A549 (cell line): Measurements from ENCODE around the gene BCL2L1. TPM values are rescaled to one million over a fixed set of nuclear protein-coding genes. Genes with fewer than 3 reads are reported as not detected.

Source experiments
- BHLHE40 ChIP-seq: IDR thresholded peaks from 2 replicates; pipeline ENCODE4 v1.6.1; 2012; ENCODE audit warnings: low read depth, low read length, inconsistent platforms
- CHD2 ChIP-seq: fragments of 150-350 bp; IDR thresholded peaks from 2 replicates; pipeline ENCODE4 v1.6.1; 2014; ENCODE audit warnings: low read length; ENCODE audit not compliant: partially characterized antibody
- CHD4 ChIP-seq: fragments of 200-600 bp; sonication (generic); IDR thresholded peaks from 2 replicates; pipeline ENCODE4 v1.6.1; 2016; ENCODE audit warnings: antibody characterized with exemption, mild to moderate bottlenecking, borderline replicate concordance
- EHMT2 ChIP-seq: fragments of 200-600 bp; sonication (generic); IDR thresholded peaks from 2 replicates; pipeline ENCODE4 v1.6.1; 2016; ENCODE audit warnings: antibody characterized with exemption, low read depth, mild to moderate bottlenecking, moderate library complexity
- ESRRA ChIP-seq: fragments of 150-350 bp; IDR thresholded peaks from 2 replicates; pipeline ENCODE4 v1.6.1; 2014; ENCODE audit warnings: mild to moderate bottlenecking, low read length, borderline replicate concordance
- FOSB ChIP-seq: fragments of 250-450 bp; sonication (Bioruptor Pico); IDR thresholded peaks from 2 replicates; pipeline ENCODE4 v1.5.0; 2020; ENCODE audit warnings: mild to moderate bottlenecking, moderate library complexity
- FOSL2 ChIP-seq, 2 experiments: fragments of 450-650 bp in 1 of 2; fragments of >200 bp in 1 of 2; sonication (Bioruptor Twin) in 1 of 2; formaldehyde crosslinking; IDR thresholded peaks; 2 replicates each; pipeline versions ENCODE4 v1.5.0 to v1.6.1; 2016 to 2020; ENCODE audit warnings: mild to moderate bottlenecking in 1 of 2, moderate library complexity in 1 of 2
- GATA3 ChIP-seq: IDR thresholded peaks from 2 replicates; pipeline ENCODE4 v1.6.1; 2012; ENCODE audit warnings: borderline replicate concordance
- HOXB5 ChIP-seq: fragments of 250-450 bp; sonication (Bioruptor Pico); IDR thresholded peaks from 2 replicates; pipeline ENCODE4 v1.5.0; 2020; ENCODE audit warnings: mild to moderate bottlenecking, moderate library complexity
- JUN ChIP-seq, 2 experiments: fragments of >200 bp; sonication (Bioruptor Twin); formaldehyde crosslinking; IDR thresholded peaks; 2 replicates in 1 of 2; 3 replicates in 1 of 2; pipeline ENCODE4 v1.6.1; 2016 to 2017
- KDM5A ChIP-seq: fragments of 200-600 bp; sonication (generic); IDR thresholded peaks from 2 replicates; pipeline ENCODE4 v1.6.1; 2016; ENCODE audit warnings: antibody characterized with exemption, mild to moderate bottlenecking
- MAZ ChIP-seq: fragments of 150-350 bp; IDR thresholded peaks from 2 replicates; pipeline ENCODE4 v1.6.1; 2014; ENCODE audit warnings: antibody characterized with exemption, low read depth, low read length, borderline replicate concordance
- NPAS2 ChIP-seq: fragments of 250-450 bp; sonication (Bioruptor Pico); IDR thresholded peaks from 2 replicates; pipeline ENCODE4 v1.8.0; 2022; ENCODE audit warnings: mild to moderate bottlenecking, moderate library complexity, borderline replicate concordance
- POLR2A ChIP-seq: IDR thresholded peaks from 2 replicates; pipeline ENCODE4 v1.6.1; 2012; ENCODE audit warnings: mild to moderate bottlenecking, low read length
- POLR2AphosphoS2 ChIP-seq: conservative IDR thresholded peaks from 2 replicates; pipeline ENCODE4 v1.6.1; 2012; ENCODE audit warnings: low read length, improper control_type of control experiment, inconsistent platforms
- RAD21 ChIP-seq, 2 experiments: fragments of >200 bp in 1 of 2; sonication (Bioruptor Twin) in 1 of 2; formaldehyde crosslinking in 1 of 2; IDR thresholded peaks in 1 of 2; conservative IDR thresholded peaks in 1 of 2; 2 replicates in 1 of 2; 3 replicates in 1 of 2; pipeline ENCODE4 v1.6.1; 2012 to 2018; ENCODE audit warnings: inconsistent platforms in 1 of 2
- RFX5 ChIP-seq: fragments of 450-650 bp; IDR thresholded peaks from 2 replicates; pipeline ENCODE4 v1.7.1; 2014; ENCODE audit warnings: antibody characterized with exemption, mild to moderate bottlenecking, moderate library complexity
- RNF2 ChIP-seq: fragments of 200-600 bp; sonication (generic); IDR thresholded peaks from 2 replicates; pipeline ENCODE4 v1.6.1; 2016; ENCODE audit warnings: low read depth, mild to moderate bottlenecking, antibody characterized with exemption, moderate library complexity, borderline replicate concordance
- SMC3 ChIP-seq: fragments of >200 bp; sonication (Bioruptor Twin); formaldehyde crosslinking; IDR thresholded peaks from 3 replicates; pipeline ENCODE4 v1.6.1; 2018; ENCODE audit warnings: inconsistent platforms
- TP53 ChIP-seq: fragments of 250-450 bp; sonication (Bioruptor Pico); IDR thresholded peaks from 2 replicates; pipeline ENCODE4 v1.5.0; 2021; ENCODE audit warnings: mild to moderate bottlenecking, moderate library complexity
- ZC3H11A ChIP-seq: fragments of 450-650 bp; IDR thresholded peaks from 2 replicates; pipeline ENCODE4 v1.6.1; 2014; ENCODE audit warnings: antibody characterized with exemption, mild to moderate bottlenecking
- ZFP36 ChIP-seq: fragments of 450-650 bp; IDR thresholded peaks from 2 replicates; pipeline ENCODE4 v1.6.1; 2014; ENCODE audit warnings: borderline replicate concordance; ENCODE audit not compliant: partially characterized antibody
- ZNF302 ChIP-seq: fragments of 250-450 bp; sonication (Bioruptor Pico); IDR thresholded peaks from 2 replicates; pipeline ENCODE4 v1.9.0; 2021; ENCODE audit warnings: inconsistent platforms, mild to moderate bottlenecking, moderate library complexity
- ZSCAN20 ChIP-seq: fragments of 250-450 bp; sonication (Bioruptor Pico); IDR thresholded peaks from 2 replicates; pipeline ENCODE4 v1.8.0; 2022; ENCODE audit warnings: mild to moderate bottlenecking, moderate library complexity
- polyA plus RNA-seq, 4 experiments: library from polyadenylated mRNA; depleted of rRNA in 3 of 4; stranded (reverse); fragments of >200 nt; fragmentation: RNase III in 1 of 4; extraction: RNeasy Plus Mini Kit Qiagen cat#74134 plus additional on column Dnase treatment in 1 of 4; gene quantifications; 2 replicates in 3 of 4; 3 replicates in 1 of 4; pipeline ENCODE4 v1.2.3, GENCODE V29; 2011 to 2017
- TF ChIP-seq, protein P1 (sequence below): fragments of 200-600 bp; sonication (generic); IDR thresholded peaks from 2 replicates; pipeline ENCODE4 v1.6.1; 2016; ENCODE audit warnings: antibody characterized with exemption, mild to moderate bottlenecking, moderate library complexity
- TF ChIP-seq, protein P2 (sequence below): fragments of 150-350 bp; IDR thresholded peaks from 2 replicates; pipeline ENCODE4 v1.6.1; 2014; ENCODE audit warnings: low read depth, mild to moderate bottlenecking, low read length
- TF ChIP-seq, protein P3 (sequence below): IDR thresholded peaks from 2 replicates; pipeline ENCODE4 v1.6.1; 2012
- TF ChIP-seq, protein P4 (sequence below): fragments of 450-650 bp; IDR thresholded peaks from 2 replicates; pipeline ENCODE4 v1.6.1; 2014; ENCODE audit warnings: antibody characterized with exemption
- TF ChIP-seq, protein P5 (sequence below): IDR thresholded peaks from 2 replicates; pipeline ENCODE4 v1.6.1; 2012

BCL2L1 gene
- polyA plus RNA-seq, 2 of the 4 experiments (the other 2 are of a cell fraction): 154 to 178 TPM

DNA sequence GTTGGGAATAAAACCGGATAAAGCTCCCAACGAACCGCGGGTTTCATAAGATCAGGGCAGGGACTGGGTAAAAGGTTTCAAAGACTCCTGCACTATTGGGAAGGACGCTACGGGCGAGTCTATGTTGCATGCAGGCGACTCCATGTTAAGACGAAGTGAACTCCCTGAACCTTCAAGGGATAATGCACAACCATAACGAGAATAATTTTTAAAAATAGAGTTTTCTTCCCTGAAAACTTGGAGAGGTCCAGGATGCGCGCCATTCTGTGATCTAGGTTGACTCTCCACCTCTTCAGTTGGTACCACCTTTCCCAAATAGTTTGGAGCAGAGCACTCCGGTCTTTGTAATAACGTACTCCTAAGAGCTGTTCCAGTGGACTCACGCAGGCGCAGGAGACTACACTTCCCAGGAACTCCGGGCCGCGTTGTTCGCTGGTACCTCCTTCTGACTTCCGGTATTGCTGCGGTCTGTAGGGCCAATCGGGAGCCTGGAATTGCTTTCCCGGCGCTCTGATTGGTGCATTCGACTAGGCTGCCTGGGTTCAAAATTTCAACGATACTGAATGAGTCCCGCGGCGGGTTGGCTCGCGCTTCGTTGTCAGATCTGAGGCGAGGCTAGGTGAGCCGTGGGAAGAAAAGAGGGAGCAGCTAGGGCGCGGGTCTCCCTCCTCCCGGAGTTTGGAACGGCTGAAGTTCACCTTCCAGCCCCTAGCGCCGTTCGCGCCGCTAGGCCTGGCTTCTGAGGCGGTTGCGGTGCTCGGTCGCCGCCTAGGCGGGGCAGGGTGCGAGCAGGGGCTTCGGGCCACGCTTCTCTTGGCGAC lies 16.3 kb upstream of the BCL2L1 start, which contains the start of gene TPX2 (continued):
- TF ChIP-seq, protein P1, sequence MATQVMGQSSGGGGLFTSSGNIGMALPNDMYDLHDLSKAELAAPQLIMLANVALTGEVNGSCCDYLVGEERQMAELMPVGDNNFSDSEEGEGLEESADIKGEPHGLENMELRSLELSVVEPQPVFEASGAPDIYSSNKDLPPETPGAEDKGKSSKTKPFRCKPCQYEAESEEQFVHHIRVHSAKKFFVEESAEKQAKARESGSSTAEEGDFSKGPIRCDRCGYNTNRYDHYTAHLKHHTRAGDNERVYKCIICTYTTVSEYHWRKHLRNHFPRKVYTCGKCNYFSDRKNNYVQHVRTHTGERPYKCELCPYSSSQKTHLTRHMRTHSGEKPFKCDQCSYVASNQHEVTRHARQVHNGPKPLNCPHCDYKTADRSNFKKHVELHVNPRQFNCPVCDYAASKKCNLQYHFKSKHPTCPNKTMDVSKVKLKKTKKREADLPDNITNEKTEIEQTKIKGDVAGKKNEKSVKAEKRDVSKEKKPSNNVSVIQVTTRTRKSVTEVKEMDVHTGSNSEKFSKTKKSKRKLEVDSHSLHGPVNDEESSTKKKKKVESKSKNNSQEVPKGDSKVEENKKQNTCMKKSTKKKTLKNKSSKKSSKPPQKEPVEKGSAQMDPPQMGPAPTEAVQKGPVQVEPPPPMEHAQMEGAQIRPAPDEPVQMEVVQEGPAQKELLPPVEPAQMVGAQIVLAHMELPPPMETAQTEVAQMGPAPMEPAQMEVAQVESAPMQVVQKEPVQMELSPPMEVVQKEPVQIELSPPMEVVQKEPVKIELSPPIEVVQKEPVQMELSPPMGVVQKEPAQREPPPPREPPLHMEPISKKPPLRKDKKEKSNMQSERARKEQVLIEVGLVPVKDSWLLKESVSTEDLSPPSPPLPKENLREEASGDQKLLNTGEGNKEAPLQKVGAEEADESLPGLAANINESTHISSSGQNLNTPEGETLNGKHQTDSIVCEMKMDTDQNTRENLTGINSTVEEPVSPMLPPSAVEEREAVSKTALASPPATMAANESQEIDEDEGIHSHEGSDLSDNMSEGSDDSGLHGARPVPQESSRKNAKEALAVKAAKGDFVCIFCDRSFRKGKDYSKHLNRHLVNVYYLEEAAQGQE: no peak
- TF ChIP-seq, protein P2, sequence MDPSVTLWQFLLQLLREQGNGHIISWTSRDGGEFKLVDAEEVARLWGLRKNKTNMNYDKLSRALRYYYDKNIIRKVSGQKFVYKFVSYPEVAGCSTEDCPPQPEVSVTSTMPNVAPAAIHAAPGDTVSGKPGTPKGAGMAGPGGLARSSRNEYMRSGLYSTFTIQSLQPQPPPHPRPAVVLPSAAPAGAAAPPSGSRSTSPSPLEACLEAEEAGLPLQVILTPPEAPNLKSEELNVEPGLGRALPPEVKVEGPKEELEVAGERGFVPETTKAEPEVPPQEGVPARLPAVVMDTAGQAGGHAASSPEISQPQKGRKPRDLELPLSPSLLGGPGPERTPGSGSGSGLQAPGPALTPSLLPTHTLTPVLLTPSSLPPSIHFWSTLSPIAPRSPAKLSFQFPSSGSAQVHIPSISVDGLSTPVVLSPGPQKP: no peak
- TF ChIP-seq ZC3H11A (no peak), CHD2 (no peak), EHMT2 (no peak), BHLHE40 (no peak), ZNF302 (CRISPR knock-in tag) (no peak), POLR2A (peak; percentile 43; the same call in 1 of the 2 replicates), CHD4 (no peak), FOSL2 (IDR thresholded peaks at IDR 0.05) (no peak), FOSL2 (CRISPR knock-in tag; IDR thresholded peaks at IDR 0.05) (no peak), RAD21 (conservative IDR thresholded peaks at IDR 0.05 in 1 of 2, IDR thresholded peaks at IDR 0.05 in 1 of 2) (0 out of 5 replicates have a peak, but pooled peaks of 1 of the 2 experiments have one; percentile 8), NPAS2 (CRISPR knock-in tag) (no peak), SMC3 (no peak), KDM5A (peak; percentile 77), HOXB5 (no peak), GATA3 (no peak), POLR2AphosphoS2 (no peak), ZSCAN20 (no peak), RNF2 (no peak), MAZ (no peak), TP53 (CRISPR knock-in tag) (no peak), ZFP36 (no peak), RFX5 (no peak; the same call in 1 of the 2 replicates), JUN (IDR thresholded peaks at IDR 0.05) (peak; percentile 69; a peak in 2 of 5 replicates), FOSB (CRISPR knock-in tag) (no peak), ESRRA (no peak)
- TF ChIP-seq, protein P3, sequence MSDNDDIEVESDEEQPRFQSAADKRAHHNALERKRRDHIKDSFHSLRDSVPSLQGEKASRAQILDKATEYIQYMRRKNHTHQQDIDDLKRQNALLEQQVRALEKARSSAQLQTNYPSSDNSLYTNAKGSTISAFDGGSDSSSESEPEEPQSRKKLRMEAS: no peak; the same call in 1 of the 2 replicates
- TF ChIP-seq, protein P4, sequence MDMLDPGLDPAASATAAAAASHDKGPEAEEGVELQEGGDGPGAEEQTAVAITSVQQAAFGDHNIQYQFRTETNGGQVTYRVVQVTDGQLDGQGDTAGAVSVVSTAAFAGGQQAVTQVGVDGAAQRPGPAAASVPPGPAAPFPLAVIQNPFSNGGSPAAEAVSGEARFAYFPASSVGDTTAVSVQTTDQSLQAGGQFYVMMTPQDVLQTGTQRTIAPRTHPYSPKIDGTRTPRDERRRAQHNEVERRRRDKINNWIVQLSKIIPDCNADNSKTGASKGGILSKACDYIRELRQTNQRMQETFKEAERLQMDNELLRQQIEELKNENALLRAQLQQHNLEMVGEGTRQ: no peak
- TF ChIP-seq, protein P5, sequence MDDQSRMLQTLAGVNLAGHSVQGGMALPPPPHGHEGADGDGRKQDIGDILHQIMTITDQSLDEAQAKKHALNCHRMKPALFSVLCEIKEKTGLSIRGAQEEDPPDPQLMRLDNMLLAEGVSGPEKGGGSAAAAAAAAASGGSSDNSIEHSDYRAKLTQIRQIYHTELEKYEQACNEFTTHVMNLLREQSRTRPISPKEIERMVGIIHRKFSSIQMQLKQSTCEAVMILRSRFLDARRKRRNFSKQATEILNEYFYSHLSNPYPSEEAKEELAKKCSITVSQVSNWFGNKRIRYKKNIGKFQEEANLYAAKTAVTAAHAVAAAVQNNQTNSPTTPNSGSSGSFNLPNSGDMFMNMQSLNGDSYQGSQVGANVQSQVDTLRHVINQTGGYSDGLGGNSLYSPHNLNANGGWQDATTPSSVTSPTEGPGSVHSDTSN: no peak
